Urinary bladder (tissue), 4 donors: ENCODE data around the gene IFNA4. TPM values are rescaled to one million over a fixed set of nuclear protein-coding genes. Genes with fewer than 3 reads are reported as not detected.

Source experiments
- DNase-seq: peaks from one replicate; pipeline ENCODE4 v3.0.0-alpha.2; 2015; ENCODE audit errors: extremely low spot score
- H3K27ac ChIP-seq: one replicate; pipeline ENCODE4 v1.5.1; 2013; ENCODE audit warnings: low read depth, mild to moderate bottlenecking, moderate library complexity
- H3K36me3 ChIP-seq: one replicate; pipeline ENCODE4 v1.6.1; 2013; ENCODE audit warnings: mild to moderate bottlenecking, moderate library complexity; ENCODE audit not compliant: insufficient read depth
- H3K4me1 ChIP-seq: one replicate; pipeline ENCODE4 v1.6.1; 2013; ENCODE audit warnings: mild to moderate bottlenecking, moderate library complexity; ENCODE audit not compliant: insufficient read depth
- H3K4me3 ChIP-seq: one replicate; pipeline ENCODE4 v1.5.1; 2013; ENCODE audit warnings: low read depth, low read length
- WGBS: extraction: QIAGEN DNeasy Blood & Tissue Kit; methylation state at CpG from one replicate; pipeline ENCODE4 v1.1.7; 2013; 5-methylcytosine and 5-hydroxymethylcytosine counted together
- polyA plus RNA-seq: library from polyadenylated mRNA; stranded (reverse); fragments of 200-250 nt; gene quantifications from one replicate; pipeline ENCODE4 v1.2.3, GENCODE V29; 2013
- small RNA-seq: library from RNA; depleted of rRNA; stranded (forward); fragments of <200 nt; gene quantifications from one replicate; pipeline ENCODE3, GENCODE V24; 2014
- total RNA-seq: library from RNA; depleted of rRNA; stranded (reverse); fragments of >200 nt; gene quantifications from one replicate; pipeline ENCODE4 v1.2.3, GENCODE V29; 2014
- donor health status: healthy with polysubstance abuse.
- donor health status: healthy.

Gene IFNA4
- total and polyA plus RNA-seq, 2 donors: not detected

- H3K4me3 ChIP-seq: no peak within 1 kb of the TSS
- H3K36me3 ChIP-seq: no peaks in the 10 kb centered on the region
- 20% methylated on average over 1 of the region's 1 CpG for WGBS
- no peak within 1 kb of the TSS for H3K27ac ChIP-seq
- no peak for DNase-seq
- H3K4me1 ChIP-seq: no peaks in the 10 kb centered on the region
Observed at GRCh38 chr9:21141427-21141882, 45.9 kb downstream of the IFNA4 start, which contains the start of gene IFNW1. TSS of gene IFNW1 (minus strand) at chr9:21141832. CDS start at chr9:21141570, 262 bp downstream.

GRCh38 chr9:21137020-21137419 is 50.4 kb downstream of the IFNA4 start:
- DNase-seq: no peak
- H3K36me3 ChIP-seq: no peaks in the 10 kb centered on the region
- WGBS: 40% methylated on average over 1 of the region's 1 CpG

More at GRCh38 chr9:21137020-21137419, 50.4 kb downstream of the IFNA4 start:
- Histone ChIP-seq H3K4me3 (no peak overlapping the region), H3K27ac (no peak overlapping the region), H3K4me1 (no peaks in the 10 kb centered on the region)

Small RNA genes lying within 50 kb of the gene (small RNA-seq; reads per million reads assigned to genes)
- not detected for gene RF00019

Other genes starting within 250 kb of the IFNA4 start
- 14.5 TPM for gene HACD4, start 155.9 kb downstream of the IFNA4 start, total RNA-seq
- 3.8 TPM for gene HACD4, start 155.9 kb downstream of the IFNA4 start, polyA plus RNA-seq
- not detected for gene IFNB1, start 109.6 kb downstream of the IFNA4 start, total RNA-seq
- not detected for gene IFNB1, start 109.6 kb downstream of the IFNA4 start, polyA plus RNA-seq
- gene IFNW1, start 45.8 kb downstream of the IFNA4 start, total RNA-seq: not detected
- gene IFNW1, start 45.8 kb downstream of the IFNA4 start, polyA plus RNA-seq: not detected
- not detected for gene IFNA21, start 20.9 kb downstream of the IFNA4 start, total RNA-seq
- gene IFNA21, start 20.9 kb downstream of the IFNA4 start, polyA plus RNA-seq: not detected
- gene IFNA7, start 14.6 kb upstream of the IFNA4 start, total RNA-seq: not detected
- gene IFNA7, start 14.6 kb upstream of the IFNA4 start, polyA plus RNA-seq: not detected
- not detected for gene IFNA10, start 19.6 kb upstream of the IFNA4 start, total RNA-seq
- gene IFNA10, start 19.6 kb upstream of the IFNA4 start, polyA plus RNA-seq: not detected
- gene IFNA16, start 29.7 kb upstream of the IFNA4 start, total RNA-seq: not detected
- not detected for gene IFNA16, start 29.7 kb upstream of the IFNA4 start, polyA plus RNA-seq
- not detected for gene IFNA17, start 40.6 kb upstream of the IFNA4 start, total RNA-seq
- not detected for gene IFNA17, start 40.6 kb upstream of the IFNA4 start, polyA plus RNA-seq
- gene IFNA14, start 52.4 kb upstream of the IFNA4 start, total RNA-seq: not detected
- gene IFNA14, start 52.4 kb upstream of the IFNA4 start, polyA plus RNA-seq: not detected
- not detected for gene IFNA5, start 117.7 kb upstream of the IFNA4 start, total RNA-seq
- gene IFNA5, start 117.7 kb upstream of the IFNA4 start, polyA plus RNA-seq: not detected
- 45.7 TPM for gene KLHL9, start 147.8 kb upstream of the IFNA4 start, total RNA-seq
- gene KLHL9, start 147.8 kb upstream of the IFNA4 start, polyA plus RNA-seq: 15.3 TPM
- not detected for gene IFNA6, start 163.3 kb upstream of the IFNA4 start, total RNA-seq
- not detected for gene IFNA6, start 163.3 kb upstream of the IFNA4 start, polyA plus RNA-seq
- gene IFNA13, start 180.5 kb upstream of the IFNA4 start, total RNA-seq: not detected
- gene IFNA13, start 180.5 kb upstream of the IFNA4 start, polyA plus RNA-seq: not detected
- gene IFNA2, start 197.8 kb upstream of the IFNA4 start, total RNA-seq: not detected
- gene IFNA2, start 197.8 kb upstream of the IFNA4 start, polyA plus RNA-seq: not detected
- gene IFNA8, start 221.5 kb upstream of the IFNA4 start, total RNA-seq: not detected
- not detected for gene IFNA8, start 221.5 kb upstream of the IFNA4 start, polyA plus RNA-seq